H9 (cell line): Measurements from ENCODE around the gene COMMD9. TPM values are rescaled to one million over a fixed set of nuclear protein-coding genes. Genes with fewer than 3 reads are reported as not detected.

Experiments
- DNase-seq: peaks from one replicate; pipeline ENCODE4 v3.0.0-alpha.2; 2017
- H2AFZ ChIP-seq: one replicate; pipeline ENCODE4 v1.6.1; 2013; ENCODE audit warnings: mild to moderate bottlenecking, low read length, control low read depth, moderate library complexity
- H2AK5ac ChIP-seq: 2 replicates; pipeline ENCODE4 v1.6.1; 2013; ENCODE audit warnings: low read length, control low read depth, mixed read lengths; ENCODE audit not compliant: insufficient read length
- H2BK120ac ChIP-seq: one replicate; pipeline ENCODE4 v1.6.1; 2013; ENCODE audit warnings: low read depth, mild to moderate bottlenecking, low read length, control low read depth, inconsistent platforms; ENCODE audit not compliant: poor library complexity, severe bottlenecking
- H2BK12ac ChIP-seq: 2 replicates; pipeline ENCODE4 v1.6.1; 2013; ENCODE audit warnings: low read length, control low read depth, mixed read lengths, low read depth; ENCODE audit not compliant: insufficient read length
- H2BK15ac ChIP-seq: 2 replicates; pipeline ENCODE4 v1.6.1; 2013; ENCODE audit warnings: low read depth, low read length, control low read depth
- H2BK20ac ChIP-seq: one replicate; pipeline ENCODE4 v1.6.1; 2013; ENCODE audit warnings: low read depth, mild to moderate bottlenecking, low read length, control low read depth, inconsistent platforms; ENCODE audit not compliant: poor library complexity, severe bottlenecking
- H2BK5ac ChIP-seq: 2 replicates; pipeline ENCODE4 v1.6.1; 2013; ENCODE audit warnings: low read length, control low read depth, mixed read lengths; ENCODE audit not compliant: insufficient read length
- H3K14ac ChIP-seq: 2 replicates; pipeline ENCODE4 v1.6.1; 2013; ENCODE audit warnings: low read length, control low read depth; ENCODE audit not compliant: insufficient read depth
- H3K18ac ChIP-seq: 2 replicates; pipeline ENCODE4 v1.6.1; 2013; ENCODE audit warnings: low read depth, mild to moderate bottlenecking, mixed read lengths, low read length, control low read depth; ENCODE audit not compliant: insufficient read length
- H3K23ac ChIP-seq: 2 replicates; pipeline ENCODE4 v1.6.1; 2013; ENCODE audit warnings: low read length, control low read depth, mixed read lengths, low read depth; ENCODE audit not compliant: insufficient read length
- H3K23me2 ChIP-seq: 2 replicates; pipeline ENCODE4 v1.6.1; 2013; ENCODE audit warnings: low read depth, mild to moderate bottlenecking, mixed read lengths, low read length, control low read depth; ENCODE audit not compliant: insufficient read length, poor library complexity, severe bottlenecking
- H3K27ac ChIP-seq: 2 replicates; pipeline ENCODE4 v1.5.1; 2013; ENCODE audit warnings: low read length, control low read depth, mixed read lengths, low read depth; ENCODE audit not compliant: insufficient read length
- H3K27me3 ChIP-seq: 2 replicates; pipeline ENCODE4 v1.6.1; 2013; ENCODE audit warnings: low read length, control low read depth, inconsistent platforms; ENCODE audit not compliant: insufficient read depth
- H3K4ac ChIP-seq: 2 replicates; pipeline ENCODE4 v1.6.1; 2013; ENCODE audit warnings: low read depth, mild to moderate bottlenecking, control low read depth, inconsistent platforms, low read length, moderate library complexity
- H3K4me1 ChIP-seq: 2 replicates; pipeline ENCODE4 v1.6.1; 2013; ENCODE audit warnings: low read length, control low read depth, inconsistent platforms; ENCODE audit not compliant: insufficient read depth
- H3K4me2 ChIP-seq: 2 replicates; pipeline ENCODE4 v1.6.1; 2013; ENCODE audit warnings: low read length, control low read depth, mixed read lengths; ENCODE audit not compliant: insufficient read length, insufficient read depth
- H3K56ac ChIP-seq: 2 replicates; pipeline ENCODE4 v1.6.1; 2013; ENCODE audit warnings: low read depth, mild to moderate bottlenecking, mixed read lengths, low read length, control low read depth; ENCODE audit not compliant: insufficient read length
- H3K79me1 ChIP-seq: 2 replicates; pipeline ENCODE4 v1.6.1; 2013; ENCODE audit warnings: low read depth, mild to moderate bottlenecking, moderate library complexity, low read length, control low read depth, inconsistent platforms; ENCODE audit not compliant: insufficient read depth, poor library complexity, severe bottlenecking
- H3K79me2 ChIP-seq: 2 replicates; pipeline ENCODE4 v1.6.1; 2013; ENCODE audit warnings: low read length, control low read depth, inconsistent platforms; ENCODE audit not compliant: insufficient read depth
- H3K9ac ChIP-seq: 2 replicates; pipeline ENCODE4 v1.6.1; 2013; ENCODE audit warnings: low read length, control low read depth, mixed read lengths; ENCODE audit not compliant: insufficient read length; ENCODE audit errors: extremely low read depth
- H3K9me3 ChIP-seq: one replicate; pipeline ENCODE4 v1.6.1; 2013; ENCODE audit warnings: low read depth, low read length, inconsistent platforms; ENCODE audit not compliant: control insufficient read depth
- H3T11ph ChIP-seq: one replicate; pipeline ENCODE4 v1.6.1; 2013; ENCODE audit warnings: mild to moderate bottlenecking, low read length, control low read depth, inconsistent platforms
- H4K20me1 ChIP-seq: one replicate; pipeline ENCODE4 v1.6.1; 2013; ENCODE audit not compliant: control insufficient read depth, insufficient read length, insufficient read depth
- H4K5ac ChIP-seq: 2 replicates; pipeline ENCODE4 v1.6.1; 2013; ENCODE audit warnings: low read depth, mild to moderate bottlenecking, mixed read lengths, low read length, control low read depth; ENCODE audit not compliant: insufficient read length
- H4K8ac ChIP-seq: replicated peaks from 2 replicates; pipeline ENCODE4 v1.6.1; 2013; ENCODE audit warnings: low read length, control low read depth, mixed read lengths, low read depth; ENCODE audit not compliant: insufficient read length
- H4K91ac ChIP-seq: 2 replicates; pipeline ENCODE4 v1.6.1; 2013; ENCODE audit warnings: low read depth, mild to moderate bottlenecking, moderate library complexity, mixed read lengths, low read length, control low read depth; ENCODE audit not compliant: insufficient read length
- H3K27ac Mint-ChIP-seq, 3 experiments: 2 replicates in 2 of 3; 3 replicates in 1 of 3; pipeline ENCODE4 v1.8.0; 2020 to 2021; ENCODE audit warnings: mixed read lengths in 3 of 3, mild to moderate bottlenecking in 1 of 3, moderate library complexity in 1 of 3
- H3K27me3 Mint-ChIP-seq: 2 replicates; pipeline ENCODE4 v1.8.0; 2021; ENCODE audit warnings: low read depth, mild to moderate bottlenecking, moderate library complexity, mixed read lengths
- H3K36me3 Mint-ChIP-seq, 3 experiments: 2 replicates in 2 of 3; 3 replicates in 1 of 3; pipeline ENCODE4 v1.8.0; 2020 to 2021; ENCODE audit warnings: low read depth in 3 of 3, mixed read lengths in 3 of 3; ENCODE audit not compliant: insufficient read depth in 1 of 3
- H3K4me1 Mint-ChIP-seq, 2 experiments: 2 replicates each; pipeline ENCODE4 v1.8.0; 2020; ENCODE audit warnings: mixed read lengths in 2 of 2
- H3K4me3 Mint-ChIP-seq, 2 experiments: 2 replicates in 1 of 2; 3 replicates in 1 of 2; pipeline ENCODE4 v1.8.0; 2020 to 2021; ENCODE audit warnings: mild to moderate bottlenecking in 2 of 2, mixed read lengths in 2 of 2, moderate library complexity in 1 of 2
- H3K9me3 Mint-ChIP-seq, 2 experiments: 2 replicates in 1 of 2; 3 replicates in 1 of 2; pipeline ENCODE4 v1.8.0; 2020; ENCODE audit warnings: mild to moderate bottlenecking in 2 of 2, mixed read lengths in 2 of 2, moderate library complexity in 1 of 2
- CTCF ChIP-seq: fragments of 200-600 bp; sonication (generic); conservative IDR thresholded peaks from 3 replicates; pipeline ENCODE4 v1.8.0; 2021; ENCODE audit warnings: antibody characterized with exemption, mild to moderate bottlenecking
- WGBS: extraction: QIAGEN DNeasy Blood & Tissue Kit; methylation state at CpG from one replicate; pipeline ENCODE4 v1.1.7; 2013; ENCODE audit warnings: missing lambda C conversion rate, low lambda C conversion rate, mixed read lengths; ENCODE audit not compliant: insufficient read length; ENCODE audit errors: extremely low coverage; 5-methylcytosine and 5-hydroxymethylcytosine counted together
- total RNA-seq: library from RNA; stranded (reverse); gene quantifications from 2 replicates; pipeline ENCODE4 v1.2.1, GENCODE V29; 2021

COMMD9 gene
- total RNA-seq, 1 experiment from 2014 or later = 47.0 TPM

- Histone ChIP-seq H3K23ac (no peak overlapping the region), H2BK120ac (no peak overlapping the region), H3K79me2 (no peaks in the 10 kb centered on the region), H3K79me1 (no peaks in the 10 kb centered on the region), H2BK15ac (no peak overlapping the region), H2AK5ac (no peak overlapping the region), H4K5ac (no peak overlapping the region), H3K27me3 (no peaks in the 10 kb centered on the region), H3K18ac (peak overlapping the region; percentile 43), H3K14ac (no peak overlapping the region; the same call in 1 of the 2 replicates), H3K27ac (no peak overlapping the region), H3K4me1 (no peaks in the 10 kb centered on the region; the same call in 1 of the 2 replicates), H3K23me2 (peaks cover 4% of the 10 kb centered on the region), H3K4ac (no peak overlapping the region), H4K91ac (no peak overlapping the region), H3T11ph (no peak overlapping the region), H3K4me2 (peak overlapping the region; percentile 88), H4K8ac (peak overlapping the region; percentile 68), H3K9ac (peak overlapping the region; percentile 75), H4K20me1 (no peaks in the 10 kb centered on the region), H3K56ac (no peak overlapping the region), H2BK20ac (no peak overlapping the region), H3K9me3 (no peaks in the 10 kb centered on the region), H2BK12ac (no peak overlapping the region), H2BK5ac (no peak overlapping the region), H2AFZ (peak overlapping the region; percentile 59)
- H3K4me1 Mint-ChIP-seq = peaks cover 11 to 12% of the 10 kb centered on the region in 2 experiments
- no CpG with 5 or more reads among the region's 31 CpGs for WGBS
- no peaks in the 10 kb centered on the region; a peak in 1 of 7 replicates for H3K36me3 Mint-ChIP-seq
- DNase-seq = no peak
- peak overlapping the region; percentile 91 to 93 for H3K4me3 Mint-ChIP-seq
- H3K27me3 Mint-ChIP-seq = peaks cover 22% of the 10 kb centered on the region
- H3K27ac Mint-ChIP-seq = peak overlapping the region; percentile 93 to 99 (median 93)
- no peaks in the 10 kb centered on the region; a peak in 1 of 5 replicates for H3K9me3 Mint-ChIP-seq
- TF ChIP-seq CTCF = no peak
Measured at GRCh38 chr11:36288442-36289225, 590 bp downstream of the COMMD9 start.
